Posterior vena cava (tissue), 2 donors: ENCODE data around the gene AKAIN1. TPM values are rescaled to one million over a fixed set of nuclear protein-coding genes. Genes with fewer than 3 reads are reported as not detected.

Source experiments
- DNase-seq: peaks from one replicate; pipeline ENCODE4 v3.0.0-alpha.2; 2020; ENCODE audit warnings: low spot score
- intact Hi-C, 2 donors: fragments of 100-400 bp; cut with DNase I; formaldehyde crosslinking; loops; one replicate each; pipeline versions ENCODE4 v1.14.1 to v1.14.2; 2022 to 2023
- total RNA-seq, 2 donors: library from RNA; stranded (reverse); fragmentation: NEBNext Ultra II Directional; extraction: Animal tissue kit (Norgen Biotek cat#: 25700); gene quantifications; one replicate each; pipeline ENCODE4 v1.2.1, GENCODE V29; 2021
- donor health status: DM: yes; HTN: yes; CAD: no.
- donor health status: DM: yes; HTN: yes; CAD: no.

Gene AKAIN1
- total RNA-seq, 2 donors from 2014 or later, result not detected

- intact Hi-C loops, result no loop called here
- no peak for DNase-seq
These were observed 30.3 kb downstream of the AKAIN1 start for GRCh38 chr18:5166606-5167280.

DNA sequence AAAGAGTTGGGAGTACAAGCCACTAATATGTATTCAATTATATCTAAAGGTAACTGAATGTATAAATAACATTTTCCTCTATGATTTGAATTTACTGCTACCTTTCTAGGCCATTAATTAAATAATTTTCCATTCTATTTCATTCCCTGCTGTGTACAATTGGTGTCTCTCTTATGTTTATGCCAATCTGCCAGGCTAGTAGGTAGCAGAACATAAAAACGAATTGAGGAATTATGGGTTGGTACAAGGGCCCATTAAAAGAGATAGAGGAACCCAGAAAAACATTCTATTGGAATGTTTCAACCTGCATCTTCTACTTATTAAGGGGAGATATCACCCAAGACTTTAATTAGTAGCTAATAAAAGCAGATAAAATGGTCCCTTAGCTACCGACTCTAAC, 32.2 kb downstream of the AKAIN1 start:
- DNase-seq, result no peak
- intact Hi-C loops, result no loop called here

GRCh38 chr18:5162111-5162510, 34.9 kb downstream of the AKAIN1 start:
- no peak for DNase-seq
- intact Hi-C loops, result no loop called here

DNA sequence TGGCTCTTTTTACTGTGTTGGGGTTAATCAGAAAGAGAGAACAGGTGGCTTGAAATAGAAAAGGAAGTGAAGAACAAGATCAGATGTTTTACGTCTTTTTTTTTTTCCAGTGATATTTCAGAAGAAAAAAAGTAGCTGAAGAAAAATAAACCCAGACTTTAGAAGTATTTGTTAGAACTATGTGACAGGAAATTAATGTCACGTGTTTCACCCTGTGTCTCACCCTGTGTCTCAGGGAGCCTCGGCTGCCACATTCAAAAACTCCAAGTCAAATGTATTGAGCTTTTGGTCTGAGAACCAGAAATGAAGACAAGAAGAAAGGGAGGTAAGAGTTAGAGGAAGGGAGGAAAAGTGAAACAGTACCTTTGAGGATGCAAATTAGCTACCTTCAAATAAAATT, 38.0 kb downstream of the AKAIN1 start:
- intact Hi-C loops, result no loop called here
- DNase-seq, result no peak

DNA sequence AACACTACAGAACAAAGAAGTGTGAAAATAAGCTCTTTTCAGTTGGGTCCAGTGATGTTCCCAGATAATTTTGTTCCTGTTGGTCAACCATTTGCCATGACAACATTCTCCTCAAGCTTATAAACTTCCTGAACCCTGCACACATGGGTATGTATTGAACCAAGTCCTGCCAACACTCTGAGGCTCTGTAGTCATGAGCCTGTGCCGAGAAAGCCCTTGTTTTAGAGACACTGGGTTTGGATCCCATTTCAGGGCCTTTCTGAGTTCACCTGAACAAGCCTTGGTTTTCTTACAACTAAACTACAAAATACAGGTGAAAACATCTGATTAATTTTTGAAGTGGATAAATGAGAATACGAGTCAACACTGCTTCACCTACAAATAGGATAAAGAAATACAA, 38.5 kb downstream of the AKAIN1 start:
- intact Hi-C loops, result no loop called here
- no peak for DNase-seq

GRCh38 chr18:5158172-5158571, 38.9 kb downstream of the AKAIN1 start:
- DNase-seq, result no peak
- intact Hi-C loops, result no loop called here

DNA sequence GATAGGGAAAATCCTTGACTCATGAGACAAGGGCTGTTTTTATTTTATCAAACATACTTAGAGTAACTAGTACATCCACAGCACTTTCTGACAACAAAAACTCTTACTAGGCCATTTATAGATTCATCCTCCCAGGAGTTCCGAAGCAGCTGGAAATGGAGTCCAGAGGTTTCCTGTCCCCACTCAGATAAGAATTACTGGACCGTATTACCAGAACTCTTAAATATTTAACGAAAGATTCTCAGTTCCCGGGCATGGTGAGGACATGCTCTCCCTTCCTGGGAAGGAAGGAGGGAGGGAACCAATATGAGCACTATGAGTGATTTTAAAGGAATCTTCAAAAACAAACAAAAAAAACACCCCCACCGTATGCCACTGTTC, 41.2 kb downstream of the AKAIN1 start:
- intact Hi-C loops, result no loop called here
- DNase-seq, result no peak

DNA sequence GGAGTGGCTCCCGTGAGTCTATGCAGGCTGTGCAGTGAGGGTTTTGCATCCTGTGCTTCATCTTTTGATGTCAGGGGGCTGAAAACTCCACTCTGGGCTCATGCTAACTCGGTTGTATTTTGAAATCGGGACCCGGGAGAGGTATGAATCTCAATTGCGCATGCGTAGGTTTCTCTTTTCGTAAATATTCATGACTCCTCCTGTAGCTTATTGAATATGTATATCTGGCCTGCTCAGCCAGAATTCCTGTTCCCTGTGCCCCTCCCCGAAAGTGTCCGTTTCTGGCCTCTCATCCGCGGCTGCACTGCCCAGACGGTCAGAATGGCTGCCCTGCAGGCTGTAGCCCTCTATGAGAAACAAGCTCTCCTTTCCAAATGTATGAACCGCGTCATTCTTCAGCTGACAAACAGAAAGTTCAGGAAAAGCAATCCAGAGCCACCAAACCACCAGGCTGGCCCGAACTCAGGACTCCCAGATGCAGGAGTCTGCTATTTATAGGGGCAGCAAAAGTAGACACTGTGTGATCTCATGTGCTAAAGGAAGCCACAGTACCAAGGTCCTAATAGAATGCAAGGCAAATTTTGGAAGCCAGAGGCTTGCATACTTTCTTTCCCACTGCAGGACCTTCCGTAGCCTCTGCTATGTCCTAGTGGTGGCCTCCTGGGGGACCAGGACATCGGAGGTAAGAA, 41.7 kb downstream of the AKAIN1 start:
- intact Hi-C loops, result no loop called here
- no peak for DNase-seq

- intact Hi-C loops, result no loop called here
- DNase-seq, result no peak
These were observed 44.6 kb downstream of the AKAIN1 start for GRCh38 chr18:5152343-5153020.

DNA sequence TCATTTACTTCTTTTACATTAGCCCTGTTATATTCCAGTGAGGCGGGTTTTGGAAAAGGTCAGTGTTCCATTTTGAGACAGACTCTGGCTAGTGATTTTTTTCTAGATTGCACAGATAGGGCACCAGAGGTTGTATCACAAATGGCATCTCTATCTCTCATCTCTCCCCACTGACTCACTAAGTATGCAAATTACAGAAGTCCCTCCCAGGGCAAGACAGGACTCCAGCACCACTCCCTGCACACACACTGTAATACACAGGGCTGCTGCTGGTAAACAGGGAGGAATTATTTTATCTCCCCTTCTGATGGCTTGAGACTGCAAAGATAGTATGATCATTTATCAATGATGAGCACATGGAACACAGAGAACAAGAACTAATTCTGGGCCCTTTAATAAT, 46.2 kb downstream of the AKAIN1 start:
- DNase-seq, result no peak
- intact Hi-C loops, result no loop called here

DNA sequence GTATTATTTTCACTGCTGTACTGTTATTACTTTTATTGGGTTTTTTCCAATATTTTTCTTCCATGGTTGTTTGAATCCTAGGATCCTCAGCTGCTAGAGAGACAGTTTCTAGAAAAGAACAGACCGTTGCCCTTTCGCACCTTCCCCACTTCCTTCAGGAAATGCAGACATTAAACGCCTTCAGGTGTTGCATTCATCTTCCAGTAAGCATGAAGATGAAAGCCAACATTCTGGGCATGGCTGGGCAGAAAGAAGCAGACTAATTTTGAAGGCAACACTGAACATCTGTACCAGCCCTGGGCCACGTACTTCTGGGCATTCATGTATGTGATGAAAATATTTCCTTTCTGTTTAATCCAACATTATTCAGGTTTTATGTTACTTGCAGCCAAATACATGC, 51.0 kb downstream of the AKAIN1 start:
- intact Hi-C loops, result no loop called here
- no peak for DNase-seq

GRCh38 chr18:5145168-5145825, 51.8 kb downstream of the AKAIN1 start:
- intact Hi-C loops, result no loop called here
- no peak for DNase-seq

GRCh38 chr18:5144629-5145028, 52.4 kb downstream of the AKAIN1 start:
- intact Hi-C loops, result no loop called here
- DNase-seq, result no peak

DNA sequence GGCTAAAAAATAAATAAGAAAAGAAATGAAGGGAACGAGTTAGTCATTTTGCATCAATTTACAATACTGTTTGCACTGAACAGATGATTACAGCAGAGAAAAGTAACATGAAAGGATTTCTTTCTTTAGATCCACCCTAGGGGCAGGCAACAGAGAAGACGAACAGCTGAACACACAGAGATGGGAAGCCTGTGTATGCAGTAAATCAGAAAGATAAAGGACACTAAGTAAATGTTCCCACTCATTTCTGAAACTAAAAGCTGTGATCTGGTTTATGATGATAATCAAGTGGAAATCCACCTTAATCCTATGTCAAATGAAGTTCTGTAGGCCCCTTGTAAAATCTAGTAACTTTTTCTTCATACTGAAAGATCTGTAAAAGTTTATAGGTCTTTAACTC, 54.2 kb downstream of the AKAIN1 start:
- intact Hi-C loops, result no loop called here
- DNase-seq, result no peak

DNA sequence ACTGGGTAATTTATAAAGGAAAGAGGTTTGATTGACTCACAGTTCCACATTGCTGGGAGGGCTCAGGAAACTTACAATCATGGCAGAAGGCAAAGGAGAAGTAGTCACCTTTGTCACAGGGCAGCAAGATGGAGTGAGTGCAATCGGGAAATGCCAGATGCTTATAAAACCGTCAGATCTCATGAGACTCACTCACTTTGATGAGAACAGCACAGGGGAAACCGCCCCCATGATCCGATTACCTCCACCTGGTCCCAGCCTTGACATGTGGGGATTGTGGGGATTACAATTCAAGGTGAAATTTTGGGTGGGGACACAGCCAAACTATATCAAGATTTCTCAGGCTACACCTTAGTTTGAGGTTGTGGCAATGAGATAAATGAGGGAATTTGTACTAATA, 54.9 kb downstream of the AKAIN1 start:
- DNase-seq, result no peak
- intact Hi-C loops, result no loop called here

GRCh38 chr18:5137261-5137660, 59.8 kb downstream of the AKAIN1 start:
- no peak for DNase-seq
- intact Hi-C loops, result no loop called here

DNA sequence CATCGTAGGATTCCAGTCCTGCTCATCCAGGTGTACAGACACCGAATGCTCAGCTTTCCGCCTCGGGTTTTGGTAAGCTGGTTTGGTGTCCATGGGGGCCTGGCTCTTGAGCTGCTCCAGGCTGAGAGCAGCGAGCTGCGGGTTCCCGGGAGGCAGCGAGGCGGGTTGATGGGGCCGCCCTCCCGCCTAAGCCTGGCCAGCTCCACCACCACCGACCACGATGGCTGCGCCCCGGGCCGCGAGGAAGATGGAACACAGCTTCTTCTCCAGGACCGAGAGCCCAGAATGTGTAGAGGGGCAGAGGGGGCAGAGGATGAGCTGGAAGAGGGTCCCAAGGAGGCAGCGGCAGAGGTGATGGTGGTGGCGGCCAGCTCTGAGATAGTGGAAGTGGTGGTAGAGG, 64.1 kb downstream of the AKAIN1 start:
- intact Hi-C loops, result no loop called here
- DNase-seq, result no peak

GRCh38 chr18:5122272-5122671, 74.8 kb downstream of the AKAIN1 start:
- no peak for DNase-seq
- intact Hi-C loops, result no loop called here

DNA sequence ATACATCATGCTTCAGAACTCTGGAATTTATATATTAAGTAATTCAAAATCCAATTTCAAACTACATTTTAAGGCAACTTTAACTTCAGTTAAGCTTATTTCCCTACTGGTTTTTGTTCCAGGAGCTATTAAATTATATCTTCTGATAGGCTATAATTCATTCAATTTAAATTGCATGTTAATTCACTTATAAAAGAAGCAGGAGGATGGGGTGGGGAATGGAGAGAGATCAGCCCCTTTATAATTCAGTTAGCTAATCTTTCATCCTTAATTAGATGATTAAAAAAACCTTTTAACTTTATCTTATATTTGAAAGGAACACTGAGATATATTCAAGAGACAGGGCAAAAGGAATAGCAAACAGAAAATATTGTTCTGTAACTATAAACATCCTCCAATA, 86.8 kb downstream of the AKAIN1 start:
- intact Hi-C loops, result no loop called here
- no peak for DNase-seq

DNA sequence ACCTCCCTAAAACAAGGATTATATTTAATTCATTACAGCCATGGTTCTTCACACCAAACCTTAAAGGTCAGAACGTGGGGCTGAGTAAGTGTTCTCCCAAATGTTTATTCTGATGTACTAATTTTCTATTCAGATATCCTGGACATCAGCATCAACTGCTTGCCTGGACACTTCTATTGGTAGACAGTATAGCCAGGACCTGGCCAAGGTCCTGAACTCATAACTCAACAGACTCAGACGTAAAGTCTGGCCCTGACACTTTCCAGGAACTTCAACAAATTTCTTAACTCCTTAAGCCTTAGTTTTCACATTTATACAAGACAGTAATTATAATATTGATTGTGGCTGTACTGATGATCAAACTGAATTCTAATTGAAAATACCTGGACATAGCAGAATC, 89.1 kb downstream of the AKAIN1 start:
- no peak for DNase-seq
- intact Hi-C loops, result no loop called here
